22Rv1 (cell line): ENCODE measurements around the gene IL1RAPL2.

ENCODE experiments used
- H3K27ac ChIP-seq: fragments of 450-650 bp; 2 replicates; pipeline ENCODE4 v1.5.1; 2017
- CTCF ChIP-seq: fragments of 450-650 bp; IDR thresholded peaks from 2 replicates; pipeline ENCODE4 v1.5.1; 2017; ENCODE audit warnings: mild to moderate bottlenecking
- ZFX ChIP-seq: fragments of 450-650 bp; IDR thresholded peaks from 2 replicates; pipeline ENCODE4 v1.6.1; 2017; ENCODE audit warnings: antibody characterized with exemption, borderline replicate concordance

Gene IL1RAPL2

DNA sequence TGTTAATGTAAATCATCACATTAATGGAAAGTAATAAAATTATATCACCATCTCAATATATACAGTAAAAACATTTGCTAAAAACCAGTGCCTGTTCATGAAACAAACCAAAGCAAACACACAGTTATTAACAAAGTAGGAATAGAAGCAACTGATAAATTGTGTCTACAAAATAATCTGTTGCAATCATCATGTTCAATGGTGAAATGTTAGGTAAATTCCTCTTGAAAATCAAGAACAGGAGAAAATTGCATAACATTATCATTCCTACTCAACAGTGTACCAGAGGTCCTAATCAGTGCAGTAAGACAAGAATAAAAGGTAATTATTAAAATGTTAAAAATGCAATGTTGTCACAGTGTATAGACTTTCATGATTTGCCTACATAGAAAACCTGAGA is 402.2 kb downstream of the IL1RAPL2 start:
- no peak overlapping the region for H3K27ac ChIP-seq

GRCh38 chrX:104972737-104973136 is 406.7 kb downstream of the IL1RAPL2 start:
- no peak overlapping the region for H3K27ac ChIP-seq
- TF ChIP-seq CTCF (no peak), ZFX (no peak)

More for the DNA sequence above, 402.2 kb downstream of the IL1RAPL2 start:
- TF ChIP-seq ZFX: no peak
- no peak for TF ChIP-seq CTCF

DNA sequence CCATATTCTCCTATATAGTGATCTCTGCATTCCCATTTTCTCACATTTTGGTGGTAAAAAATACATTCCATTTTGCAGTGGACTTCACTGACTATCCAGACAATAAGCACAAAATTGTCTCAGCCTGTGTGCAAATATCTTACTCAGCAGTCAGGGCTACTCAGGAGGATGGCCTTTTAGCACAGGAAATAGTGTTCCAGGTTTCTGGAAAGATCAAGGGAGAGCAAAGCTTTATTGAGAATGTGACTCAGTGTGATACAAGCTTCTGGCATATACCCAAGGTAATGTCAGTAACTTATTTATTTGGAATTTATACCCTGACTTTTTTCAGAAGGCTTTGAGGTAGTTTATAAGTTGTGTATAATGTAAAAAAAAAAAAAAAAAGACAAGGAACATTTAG is 421.1 kb downstream of the IL1RAPL2 start:
- TF ChIP-seq CTCF (no peak), ZFX (no peak)
- no peak overlapping the region for H3K27ac ChIP-seq

DNA sequence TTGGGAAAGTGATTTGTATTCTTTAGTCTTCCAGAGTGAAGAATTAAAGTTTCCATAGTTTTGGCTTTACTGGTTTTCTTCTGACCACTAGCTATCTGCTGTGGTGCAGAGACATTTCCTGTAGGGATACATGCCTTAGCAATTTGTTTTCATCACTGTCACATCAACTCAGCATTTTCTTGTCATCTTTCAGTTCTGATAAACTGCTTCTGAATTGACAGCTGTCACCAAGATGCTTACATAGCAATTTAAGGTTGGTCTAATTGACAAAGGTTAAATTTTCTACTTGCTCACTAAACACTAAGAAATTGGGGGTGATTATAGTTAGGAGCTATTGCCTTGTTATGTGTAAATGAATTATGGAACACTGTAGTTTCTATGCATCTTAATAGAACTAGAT is 422.0 kb downstream of the IL1RAPL2 start:
- no peak for TF ChIP-seq ZFX
- TF ChIP-seq CTCF: no peak

DNA sequence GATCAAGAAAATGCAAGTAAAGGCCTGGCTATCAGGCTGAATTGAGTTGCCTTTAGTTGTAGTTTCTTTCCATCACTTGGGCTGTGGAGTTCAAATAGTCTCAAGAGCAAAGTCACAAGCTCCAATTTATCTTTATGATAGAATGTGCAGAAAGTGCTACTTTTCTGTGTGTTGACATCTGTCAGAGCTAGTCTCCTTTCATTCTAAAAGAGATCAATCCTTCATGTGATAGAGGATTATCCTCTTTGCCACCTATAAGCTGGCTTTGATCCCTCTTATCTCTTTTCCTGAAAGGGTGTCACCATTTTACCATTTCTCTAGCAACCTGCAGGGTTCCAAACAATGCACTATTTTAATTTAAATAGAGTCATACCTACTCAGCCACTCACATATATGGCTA is 429.5 kb downstream of the IL1RAPL2 start:
- H3K27ac ChIP-seq: no peak overlapping the region
- TF ChIP-seq ZFX: no peak
- no peak for TF ChIP-seq CTCF

More for the DNA sequence above, 422.0 kb downstream of the IL1RAPL2 start:
- H3K27ac ChIP-seq: no peak overlapping the region

DNA sequence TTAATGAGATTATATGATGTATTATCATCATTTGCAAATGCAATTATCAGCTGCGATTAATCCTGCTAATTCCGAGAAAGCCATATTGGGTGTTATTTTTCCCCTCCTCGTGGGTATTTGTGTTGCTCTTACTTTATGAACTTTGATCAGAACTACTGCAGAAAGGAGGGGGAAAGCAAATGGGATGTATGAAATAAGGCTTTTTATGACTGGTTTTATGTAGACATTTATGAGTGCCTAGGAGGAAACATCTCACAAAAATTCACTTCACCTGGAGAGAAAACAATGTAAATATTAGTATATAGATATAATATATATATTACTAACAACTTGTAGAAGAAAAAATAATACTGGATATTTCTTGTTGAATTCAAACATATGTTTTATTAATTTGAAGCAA is 440.1 kb downstream of the IL1RAPL2 start:
- TF ChIP-seq CTCF (no peak), ZFX (no peak)
- no peak overlapping the region for H3K27ac ChIP-seq

DNA sequence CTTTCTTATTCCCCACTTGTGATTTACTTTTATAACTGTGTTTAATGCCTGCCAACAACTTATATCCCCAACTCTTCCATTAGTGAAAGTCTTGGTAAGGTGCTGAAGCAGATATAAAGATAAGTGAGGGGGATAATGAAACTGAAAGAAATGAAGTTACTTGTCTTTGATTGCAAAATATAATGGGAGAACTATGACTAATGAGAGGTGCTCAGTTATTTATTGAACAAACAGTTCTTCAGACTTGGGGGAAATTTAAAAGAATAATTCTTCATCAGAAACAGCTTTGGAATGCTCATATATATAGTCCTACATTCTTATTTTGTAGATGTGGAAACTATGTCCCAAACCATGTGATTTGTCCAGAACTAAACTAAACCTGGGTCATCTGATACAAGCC is 441.0 kb downstream of the IL1RAPL2 start:
- no peak overlapping the region for H3K27ac ChIP-seq
- TF ChIP-seq ZFX (no peak), CTCF (no peak)
